H1 (cell line): Measurements from ENCODE around the gene CROT. TPM values are rescaled to one million over a fixed set of nuclear protein-coding genes. Genes with fewer than 3 reads are reported as not detected.

Experiments used
- BACH1 ChIP-seq: IDR thresholded peaks from 2 replicates; pipeline ENCODE4 v1.6.1; 2012; ENCODE audit warnings: low read length, improper control_type of control experiment
- CHD1 ChIP-seq: IDR thresholded peaks from 2 replicates; pipeline ENCODE4 v1.6.1; 2012; ENCODE audit warnings: low read depth, low read length, improper control_type of control experiment
- CHD7 ChIP-seq: fragments of 300-600 bp; sonication (generic); IDR thresholded peaks from 2 replicates; pipeline ENCODE4 v1.7.1; 2012; ENCODE audit warnings: low read length, moderate library complexity, mild to moderate bottlenecking, inconsistent platforms; ENCODE audit not compliant: insufficient replicate concordance
- FOSL1 ChIP-seq: IDR thresholded peaks from 2 replicates; pipeline ENCODE4 v1.6.1; 2011; ENCODE audit warnings: mild to moderate bottlenecking, low read depth, low read length, moderate library complexity; ENCODE audit not compliant: insufficient read depth
- KDM4A ChIP-seq: IDR thresholded peaks from one replicate; pipeline ENCODE4 v1.7.1; 2012; ENCODE audit warnings: low read depth, mild to moderate bottlenecking, moderate library complexity, low read length, inconsistent platforms; ENCODE audit not compliant: severe bottlenecking
- RBBP5 ChIP-seq: IDR thresholded peaks from 2 replicates; pipeline ENCODE4 v1.7.1; 2012; ENCODE audit warnings: low read depth, mild to moderate bottlenecking, inconsistent platforms, low read length, moderate library complexity, borderline replicate concordance
- RXRA ChIP-seq: IDR thresholded peaks from 2 replicates; pipeline ENCODE4 v1.6.1; 2011; ENCODE audit warnings: low read depth, mild to moderate bottlenecking, low read length, moderate library complexity; ENCODE audit not compliant: insufficient read depth
- SIX5 ChIP-seq: IDR thresholded peaks from 2 replicates; pipeline ENCODE4 v1.6.1; 2011; ENCODE audit warnings: mild to moderate bottlenecking, low read depth, low read length
- SP1 ChIP-seq: IDR thresholded peaks from 2 replicates; pipeline ENCODE4 v1.6.1; 2011; ENCODE audit warnings: low read depth, low read length
- polyA plus RNA-seq, 7 experiments: library from polyadenylated mRNA; depleted of rRNA in 3 of 7; stranded (reverse) in 5 of 7; unstranded in 2 of 7; fragments of >200 nt in 5 of 7; fragments of 200-250 nt in 2 of 7; gene quantifications; 1 replicate in 5 of 7; 2 replicates in 1 of 7; 4 replicates in 1 of 7; pipeline versions ENCODE4 v1.2.1 to v1.2.3, GENCODE V29; 2011 to 2013; ENCODE audit warnings: missing spikeins in 2 of 7, mixed read lengths in 2 of 7
- total RNA-seq: library from RNA; stranded (reverse); fragmentation: NEBNext Ultra II Directional; extraction: Animal tissue kit (Norgen Biotek cat#: 25700); gene quantifications from 2 replicates; pipeline ENCODE4 v1.2.1, GENCODE V29; 2021
- TF ChIP-seq, protein P1 (sequence below): IDR thresholded peaks from 2 replicates; pipeline ENCODE4 v1.6.1; 2011; ENCODE audit warnings: low read length, improper control_type of control experiment

The CROT gene
- total and polyA plus RNA-seq, 2 of the 8 experiments (the other 6 are each of a cell fraction or from before 2014, with no cell fraction given), result 2.2 to 5.6 TPM

- no peak for TF ChIP-seq CHD7
- TF ChIP-seq BACH1, result no peak
- TF ChIP-seq FOSL1, result no peak
- TF ChIP-seq SIX5, result no peak
- no peak for TF ChIP-seq CHD1
- no peak for TF ChIP-seq KDM4A
- TF ChIP-seq SP1, result no peak
- TF ChIP-seq RBBP5, result no peak
- TF ChIP-seq, protein P1, sequence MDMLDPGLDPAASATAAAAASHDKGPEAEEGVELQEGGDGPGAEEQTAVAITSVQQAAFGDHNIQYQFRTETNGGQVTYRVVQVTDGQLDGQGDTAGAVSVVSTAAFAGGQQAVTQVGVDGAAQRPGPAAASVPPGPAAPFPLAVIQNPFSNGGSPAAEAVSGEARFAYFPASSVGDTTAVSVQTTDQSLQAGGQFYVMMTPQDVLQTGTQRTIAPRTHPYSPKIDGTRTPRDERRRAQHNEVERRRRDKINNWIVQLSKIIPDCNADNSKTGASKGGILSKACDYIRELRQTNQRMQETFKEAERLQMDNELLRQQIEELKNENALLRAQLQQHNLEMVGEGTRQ, result no peak
- no peak for TF ChIP-seq RXRA
Observed at GRCh38 chr7:87300756-87301155, 44.7 kb upstream of the CROT start (continued).
